Measurements from ENCODE around the gene DDX3X. TPM values are rescaled to one million over a fixed set of nuclear protein-coding genes. Genes with fewer than 3 reads are reported as not detected.
A peak's percentile ranks its signal among the peaks of the same experiment; 100 is the strongest.

The DDX3X gene
- total RNA-seq, 1 experiment from 2014 or later, result 266 TPM

- no peak for TF ChIP-seq SIN3A (IDR thresholded peaks at IDR 0.05; ENCODE audit: borderline replicate concordance, insufficient read depth, low read depth, low read length)
- ATAC-seq (no peak), DNase-seq (ENCODE audit: low read depth, low spot score) (no peak)
- Histone ChIP-seq H3K36me3 (ENCODE audit: control insufficient read depth, insufficient read depth, low read length) (no peaks in the 10 kb centered on the region), H3K27ac (ENCODE audit: low read length) (no peak overlapping the region), H3K4me3 (ENCODE audit: low read depth in 2 of 2, low read length in 2 of 2) (no peak overlapping the region), H3K27me3 (ENCODE audit: control insufficient read depth, insufficient read depth, low read length) (no peaks in the 10 kb centered on the region), H3K9me3 (ENCODE audit: control insufficient read depth, insufficient read depth, low read depth, low read length) (no peaks in the 10 kb centered on the region), H3K4me1 (ENCODE audit: control insufficient read depth, insufficient read depth, low read length) (no peaks in the 10 kb centered on the region)
- intact Hi-C loops (cut with micrococcal nuclease; ENCODE audit: unreplicated experiment) (no loop called here), in situ Hi-C loops (cut with HindIII; ENCODE audit: low pct_unique_long_range_greater_than_20kb, low sequenced_read_pairs) (no loop called here)
- POLR2A ChIA-PET, result no interaction called here
- no TSS peak for BruUV-seq (replicated peaks)
- CTCF ChIA-PET, result no interaction called here
Observed at GRCh38 chrX:41373989-41374606, 40.1 kb downstream of the DDX3X start.

DNA sequence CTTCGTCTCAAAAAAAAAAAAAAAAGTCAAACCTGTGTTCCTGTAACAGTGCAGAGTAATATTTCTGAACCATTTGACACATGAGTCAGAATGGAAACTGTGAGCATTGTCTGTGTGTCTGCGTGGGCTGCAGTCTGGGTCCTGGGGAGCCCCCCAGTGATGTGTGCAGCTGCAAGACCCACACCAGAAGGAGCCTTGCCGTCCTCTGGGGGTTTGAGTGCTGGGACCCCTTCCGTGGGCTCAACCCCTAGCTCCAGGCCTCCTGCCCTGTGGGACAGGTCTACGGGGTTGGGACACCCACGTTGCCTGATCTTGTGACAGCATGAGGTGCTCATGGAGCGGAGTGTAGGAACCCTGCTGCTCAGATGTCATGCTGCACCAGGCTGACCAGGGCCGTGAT is 43.7 kb downstream of the DDX3X start:
- H3K4me1 ChIP-seq (ENCODE audit: control insufficient read depth, insufficient read depth, low read length), result no peaks in the 10 kb centered on the region; the same call in 1 of the 2 replicates
- ATAC-seq (no peak), DNase-seq (ENCODE audit: low read depth, low spot score) (no peak)
- BruUV-seq (replicated peaks), result no TSS peak
- ChIA-PET CTCF (no interaction called here), POLR2A (no interaction called here)
- H3K9me3 ChIP-seq (ENCODE audit: control insufficient read depth, insufficient read depth, low read depth, low read length), result no peaks in the 10 kb centered on the region
- in situ Hi-C loops (cut with HindIII; ENCODE audit: low pct_unique_long_range_greater_than_20kb, low sequenced_read_pairs), result no loop called here
- H3K4me3 ChIP-seq (ENCODE audit: low read depth in 2 of 2, low read length in 2 of 2), result no peak overlapping the region
- no peak for TF ChIP-seq POLR2AphosphoS5 (IDR thresholded peaks at IDR 0.05; ENCODE audit: low read depth, low read length)
- TF ChIP-seq, protein P1, sequence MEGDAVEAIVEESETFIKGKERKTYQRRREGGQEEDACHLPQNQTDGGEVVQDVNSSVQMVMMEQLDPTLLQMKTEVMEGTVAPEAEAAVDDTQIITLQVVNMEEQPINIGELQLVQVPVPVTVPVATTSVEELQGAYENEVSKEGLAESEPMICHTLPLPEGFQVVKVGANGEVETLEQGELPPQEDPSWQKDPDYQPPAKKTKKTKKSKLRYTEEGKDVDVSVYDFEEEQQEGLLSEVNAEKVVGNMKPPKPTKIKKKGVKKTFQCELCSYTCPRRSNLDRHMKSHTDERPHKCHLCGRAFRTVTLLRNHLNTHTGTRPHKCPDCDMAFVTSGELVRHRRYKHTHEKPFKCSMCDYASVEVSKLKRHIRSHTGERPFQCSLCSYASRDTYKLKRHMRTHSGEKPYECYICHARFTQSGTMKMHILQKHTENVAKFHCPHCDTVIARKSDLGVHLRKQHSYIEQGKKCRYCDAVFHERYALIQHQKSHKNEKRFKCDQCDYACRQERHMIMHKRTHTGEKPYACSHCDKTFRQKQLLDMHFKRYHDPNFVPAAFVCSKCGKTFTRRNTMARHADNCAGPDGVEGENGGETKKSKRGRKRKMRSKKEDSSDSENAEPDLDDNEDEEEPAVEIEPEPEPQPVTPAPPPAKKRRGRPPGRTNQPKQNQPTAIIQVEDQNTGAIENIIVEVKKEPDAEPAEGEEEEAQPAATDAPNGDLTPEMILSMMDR (IDR thresholded peaks at IDR 0.05), result no peak
- H3K36me3 ChIP-seq (ENCODE audit: control insufficient read depth, insufficient read depth, low read length), result no peaks in the 10 kb centered on the region
- H3K27me3 ChIP-seq (ENCODE audit: control insufficient read depth, insufficient read depth, low read length), result no peaks in the 10 kb centered on the region
- intact Hi-C loops (cut with micrococcal nuclease; ENCODE audit: unreplicated experiment), result no loop called here
- no peak overlapping the region for H3K27ac ChIP-seq (ENCODE audit: low read length)

- intact Hi-C loops (cut with micrococcal nuclease; ENCODE audit: unreplicated experiment) (no loop called here), in situ Hi-C loops (cut with HindIII; ENCODE audit: low pct_unique_long_range_greater_than_20kb, low sequenced_read_pairs) (no loop called here)
- Histone ChIP-seq H3K4me3 (ENCODE audit: low read depth in 2 of 2, low read length in 2 of 2) (no peak overlapping the region), H3K27ac (ENCODE audit: low read length) (no peak overlapping the region), H3K27me3 (ENCODE audit: control insufficient read depth, insufficient read depth, low read length) (no peaks in the 10 kb centered on the region), H3K9me3 (ENCODE audit: control insufficient read depth, insufficient read depth, low read depth, low read length) (no peaks in the 10 kb centered on the region), H3K36me3 (ENCODE audit: control insufficient read depth, insufficient read depth, low read length) (no peaks in the 10 kb centered on the region), H3K4me1 (ENCODE audit: control insufficient read depth, insufficient read depth, low read length) (peaks cover 4% of the 10 kb centered on the region)
- CTCF ChIA-PET, result no interaction called here
- ATAC-seq, result peak; percentile 90
- POLR2A ChIA-PET, result interaction anchor here (0.6 kb wide), 1 partner anchor 11 kb away, joined by 17 read pairs; no protein-coding TSS in a partner anchor
- no TSS peak for BruUV-seq (replicated peaks)
- TF ChIP-seq TCF7L2 (IDR thresholded peaks at IDR 0.05; ENCODE audit: low read depth, low read length), result no peak
- TF ChIP-seq SIN3A (IDR thresholded peaks at IDR 0.05; ENCODE audit: borderline replicate concordance, insufficient read depth, low read depth, low read length), result no peak
- TF ChIP-seq, protein P1 (IDR thresholded peaks at IDR 0.05), result no peak
- no peak for TF ChIP-seq REST (IDR thresholded peaks at IDR 0.05; ENCODE audit: insufficient read depth in 1 of 2, low read depth in 2 of 2, low read length in 1 of 2)
- TF ChIP-seq POLR2AphosphoS5 (IDR thresholded peaks at IDR 0.05; ENCODE audit: low read depth, low read length), result no peak
- no peak for DNase-seq (ENCODE audit: low read depth, low spot score)
Observed at GRCh38 chrX:41381685-41382084, 47.7 kb downstream of the DDX3X start.

Data from Panc1 (cell line).